HG02642 (cell line): ENCODE data around the gene TAF7.
A peak's percentile ranks its signal among the peaks of the same experiment; 100 is the strongest.
"Not testable (repeated sequence)": the region's sequence is repeated elsewhere in the genome, so short reads cannot be mapped to it uniquely, and the experiment has no call there.

Experiments
- ATAC-seq: cut with Tn5 transposase; IDR thresholded peaks from one replicate; pipeline ENCODE4 v1.9.1; 2021; ENCODE audit warnings: mild to moderate bottlenecking; ENCODE audit not compliant: unreplicated experiment, poor library complexity

TAF7 gene

DNA sequence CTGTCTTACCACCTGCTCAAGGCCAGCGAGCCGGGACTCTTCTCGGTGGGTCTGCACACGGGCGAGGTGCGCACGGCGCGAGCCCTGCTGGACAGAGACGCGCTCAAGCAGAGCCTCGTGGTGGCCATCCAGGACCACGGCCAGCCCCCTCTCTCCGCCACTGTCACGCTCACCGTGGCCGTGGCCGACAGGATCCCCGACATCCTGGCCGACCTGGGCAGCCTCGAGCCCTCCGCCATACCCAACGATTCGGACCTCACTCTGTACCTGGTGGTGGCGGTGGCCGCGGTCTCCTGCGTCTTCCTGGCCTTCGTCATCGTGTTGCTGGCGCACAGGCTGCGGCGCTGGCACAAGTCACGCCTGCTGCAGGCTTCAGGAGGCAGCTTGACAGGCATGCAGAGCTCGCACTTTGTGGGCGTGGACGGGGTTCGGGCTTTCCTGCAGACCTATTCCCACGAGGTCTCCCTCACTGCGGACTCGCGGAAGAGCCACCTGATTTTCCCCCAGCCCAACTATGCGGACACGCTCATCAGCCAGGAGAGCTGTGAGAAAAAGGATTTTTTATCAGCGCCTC lies 20.3 kb upstream of the TAF7 start:
- ATAC-seq, result not testable (repeated sequence)

DNA sequence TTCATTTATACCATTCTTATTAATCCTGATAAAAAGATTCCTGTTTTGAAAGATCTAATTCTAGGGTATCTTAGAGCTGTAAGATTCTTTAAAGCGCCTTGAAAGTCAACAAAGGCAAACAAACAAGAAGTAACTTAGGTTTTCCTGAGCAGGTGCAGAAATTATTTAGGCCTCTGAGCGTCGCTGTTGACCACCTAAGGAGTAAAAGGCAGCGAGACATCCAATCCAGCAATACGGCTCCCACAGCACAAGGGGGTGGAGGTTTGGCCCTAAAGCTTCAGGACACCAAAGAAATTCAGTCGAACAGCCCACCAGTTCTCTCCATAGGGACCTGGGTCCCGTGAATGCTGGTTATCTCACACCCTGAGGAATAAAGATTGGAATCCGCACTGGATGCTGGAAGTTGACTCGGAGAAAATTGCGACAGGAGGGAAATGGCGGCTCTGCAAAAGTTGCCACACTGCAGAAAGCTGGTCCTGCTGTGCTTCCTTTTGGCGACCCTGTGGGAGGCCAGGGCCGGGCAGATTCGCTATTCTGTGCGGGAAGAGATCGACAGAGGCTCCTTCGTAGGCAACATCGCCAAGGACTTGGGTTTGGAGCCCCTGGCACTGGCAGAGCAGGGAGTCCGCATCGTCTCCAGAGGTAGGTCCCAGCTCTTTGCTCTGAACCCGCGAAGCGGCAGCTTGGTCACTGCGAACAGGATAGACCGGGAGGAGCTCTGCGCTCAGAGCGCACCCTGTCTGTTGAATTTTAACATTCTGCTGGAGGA lies 18.1 kb upstream of the TAF7 start, which contains the start of gene PCDHGA2:
Gene PCDHGA2, plus strand, starts transcription at position 223 of the 769 bp plus-strand sequence.
- no peak for ATAC-seq

DNA sequence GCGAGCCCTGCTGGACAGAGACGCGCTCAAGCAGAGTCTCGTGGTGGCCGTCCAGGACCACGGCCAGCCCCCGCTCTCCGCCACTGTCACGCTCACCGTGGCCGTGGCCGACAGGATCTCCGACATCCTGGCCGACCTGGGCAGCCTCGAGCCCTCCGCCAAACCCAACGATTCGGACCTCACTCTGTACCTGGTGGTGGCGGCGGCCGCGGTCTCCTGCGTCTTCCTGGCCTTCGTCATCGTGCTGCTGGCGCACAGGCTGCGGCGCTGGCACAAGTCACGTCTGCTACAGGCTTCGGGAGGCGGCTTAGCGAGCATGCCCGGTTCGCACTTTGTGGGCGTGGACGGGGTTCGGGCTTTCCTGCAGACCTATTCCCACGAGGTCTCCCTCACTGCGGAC lies 12.0 kb upstream of the TAF7 start:
- ATAC-seq, result not testable (repeated sequence)

DNA sequence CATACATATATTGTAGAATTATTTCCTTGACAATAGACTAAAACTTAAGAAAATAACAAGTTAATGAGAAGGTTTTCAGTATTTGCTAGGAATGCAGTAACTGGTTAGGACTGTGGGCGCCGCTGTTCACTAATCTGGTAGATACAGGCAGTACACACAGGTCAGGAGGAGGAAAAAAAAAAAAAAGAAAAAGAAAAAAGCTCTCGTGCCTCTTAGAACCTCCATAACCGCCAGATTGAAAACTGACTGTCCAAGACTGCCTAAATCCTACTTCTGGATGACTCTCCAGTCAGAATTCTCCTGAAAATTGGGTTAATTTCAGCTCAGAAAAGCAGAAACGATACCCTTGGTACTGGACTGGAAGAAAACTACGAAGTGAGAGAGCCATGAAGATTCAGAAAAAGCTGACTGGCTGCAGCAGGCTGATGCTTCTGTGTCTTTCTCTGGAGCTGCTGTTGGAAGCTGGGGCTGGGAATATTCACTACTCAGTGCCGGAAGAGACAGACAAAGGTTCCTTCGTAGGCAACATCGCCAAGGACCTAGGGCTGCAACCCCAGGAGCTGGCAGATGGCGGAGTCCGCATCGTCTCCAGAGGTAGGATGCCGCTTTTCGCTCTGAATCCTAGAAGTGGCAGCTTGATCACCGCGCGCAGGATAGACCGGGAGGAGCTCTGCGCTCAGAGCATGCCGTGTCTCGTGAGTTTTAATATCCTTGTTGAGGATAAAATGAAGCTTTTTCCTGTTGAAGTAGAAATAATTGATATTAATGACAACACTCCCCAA lies 9.9 kb upstream of the TAF7 start, which contains the start of gene PCDHGA1:
Gene PCDHGA1, plus strand, starts transcription at position 216 of the 782 bp plus-strand sequence.
- peak; percentile 42 for ATAC-seq

DNA sequence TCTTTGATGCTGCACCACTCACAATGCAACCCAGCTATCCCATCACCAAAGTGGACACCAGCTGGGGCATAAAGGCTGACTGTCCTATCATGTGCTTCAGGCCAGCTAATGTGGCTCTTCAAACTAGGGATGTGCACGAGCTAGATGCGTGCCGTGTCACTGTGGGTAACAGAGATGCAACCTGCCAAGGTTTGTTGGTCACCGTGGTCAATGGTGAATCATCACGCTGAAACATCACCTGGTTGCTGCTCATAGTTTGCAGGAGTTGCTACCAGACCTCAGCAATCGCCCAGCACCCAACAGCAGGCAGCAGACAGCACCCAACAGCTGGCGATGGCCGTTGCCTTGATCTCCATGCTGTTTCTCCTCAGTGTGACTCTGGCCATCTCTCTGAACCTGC lies 7.6 kb upstream of the TAF7 start:
- no peak for ATAC-seq

DNA sequence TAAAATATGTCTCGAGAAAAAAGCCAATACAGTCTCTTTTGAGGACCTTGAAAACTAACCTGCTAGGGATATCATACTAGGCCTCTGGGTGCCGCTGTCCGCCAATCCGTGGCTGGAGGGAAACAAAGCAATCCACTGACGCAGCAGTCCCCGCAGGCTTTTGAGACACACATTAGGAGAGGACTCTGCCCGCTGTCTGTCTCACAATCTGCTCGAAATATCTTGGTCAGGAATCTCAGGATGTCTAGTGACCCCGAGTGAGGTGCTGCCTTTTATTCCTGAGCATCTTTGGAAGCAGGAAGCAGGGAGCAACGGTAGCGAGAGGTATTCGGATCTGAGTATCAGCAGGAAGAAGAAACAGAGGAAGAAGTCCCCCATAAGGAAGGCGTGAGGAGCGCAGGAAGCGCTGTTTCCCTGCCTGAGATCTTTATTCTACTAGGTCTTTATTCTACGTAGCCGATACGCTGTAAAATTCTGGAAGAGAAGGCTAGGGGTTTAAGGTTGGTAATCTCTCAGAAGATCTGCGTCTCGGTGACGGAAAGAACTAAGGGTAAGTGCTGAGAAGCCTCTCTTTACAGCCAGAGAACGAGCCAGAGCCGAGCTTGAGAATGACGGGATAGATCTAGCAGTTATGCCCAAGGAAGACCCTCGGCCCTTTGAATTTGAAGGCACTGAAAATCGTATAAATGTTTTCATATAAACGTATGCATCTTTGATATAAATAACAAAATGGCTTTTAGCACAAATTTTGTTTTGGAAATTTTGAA lies 5.7 kb upstream of the TAF7 start:
- ATAC-seq, result peak; percentile 78

DNA sequence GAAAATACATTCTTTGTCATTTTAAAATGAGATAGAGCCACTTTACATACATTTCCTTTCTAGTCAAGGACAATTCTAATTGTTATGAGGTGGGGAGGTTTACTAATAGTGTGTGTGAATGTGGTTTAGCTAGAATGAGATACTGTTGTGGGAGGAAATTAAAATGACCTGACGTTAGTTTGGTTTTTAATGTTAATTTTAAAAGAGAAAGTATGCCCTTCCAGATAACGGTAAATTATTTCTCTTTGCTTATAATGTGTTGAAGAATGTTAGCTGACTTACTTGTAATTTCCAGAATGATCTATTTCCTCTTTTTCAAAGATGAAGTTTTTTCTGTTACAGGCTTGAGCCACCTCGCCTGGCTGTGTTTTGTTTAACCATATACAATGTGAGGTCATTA lies 1.7 kb upstream of the TAF7 start:
- no peak for ATAC-seq

DNA sequence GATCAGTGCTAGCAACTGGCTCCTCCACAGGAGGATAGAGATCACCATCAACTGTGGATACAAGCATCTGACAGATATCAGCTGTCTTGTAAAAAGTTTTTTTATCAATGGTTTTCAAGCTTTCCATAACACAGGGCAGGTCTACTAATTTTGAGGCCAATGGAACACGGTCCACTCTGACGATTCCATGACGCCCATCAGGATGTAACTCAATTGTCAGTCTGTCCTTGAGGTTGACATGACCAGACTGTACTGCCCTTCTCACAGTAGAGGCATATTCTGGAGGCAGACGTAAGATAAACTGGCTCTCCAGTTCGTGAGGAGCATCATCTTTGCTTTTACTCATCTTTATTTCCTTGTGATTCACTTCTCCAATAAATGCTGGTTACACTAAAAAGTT lies 885 bp downstream of the TAF7 start:
- ATAC-seq, result no peak

DNA sequence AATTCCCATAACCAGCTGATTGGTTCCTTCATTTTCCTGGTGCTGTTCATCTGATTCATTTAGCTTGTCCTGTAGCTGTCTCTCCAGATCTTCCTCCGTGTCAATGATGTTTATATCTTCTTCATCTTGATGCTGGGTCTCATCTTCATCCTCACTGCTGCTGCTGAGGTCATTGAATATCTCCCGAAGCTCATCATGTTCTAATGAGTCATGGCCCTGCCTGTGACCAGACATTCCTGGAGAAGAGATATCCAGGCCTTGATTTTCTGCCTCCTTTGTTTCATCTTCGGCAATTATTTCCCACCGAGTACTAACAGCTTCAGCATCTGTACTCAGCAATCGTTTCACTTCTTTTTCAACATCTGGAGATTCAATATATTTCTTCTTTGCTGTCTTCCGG lies 1.4 kb downstream of the TAF7 start:
- ATAC-seq, result no peak

DNA sequence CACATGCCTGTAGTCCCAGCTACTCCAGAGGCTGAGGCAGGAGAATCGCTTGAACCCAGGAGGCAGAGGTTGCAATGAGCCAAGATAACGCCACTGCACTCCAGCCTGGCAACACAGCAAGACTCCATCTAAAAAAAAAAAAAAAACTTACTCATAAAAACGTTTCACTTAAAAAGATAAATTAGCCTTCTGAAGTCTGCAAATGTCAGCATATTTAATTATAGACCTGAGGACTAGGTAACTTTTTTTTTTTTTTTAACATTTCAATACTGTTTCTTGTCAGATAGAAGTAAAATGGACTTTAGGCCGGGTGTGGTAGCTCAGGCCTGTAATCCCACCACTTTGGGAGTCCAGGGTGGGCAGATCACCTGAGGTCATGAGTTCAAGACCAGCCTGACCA lies 3.6 kb downstream of the TAF7 start:
- ATAC-seq, result not testable (repeated sequence)

DNA sequence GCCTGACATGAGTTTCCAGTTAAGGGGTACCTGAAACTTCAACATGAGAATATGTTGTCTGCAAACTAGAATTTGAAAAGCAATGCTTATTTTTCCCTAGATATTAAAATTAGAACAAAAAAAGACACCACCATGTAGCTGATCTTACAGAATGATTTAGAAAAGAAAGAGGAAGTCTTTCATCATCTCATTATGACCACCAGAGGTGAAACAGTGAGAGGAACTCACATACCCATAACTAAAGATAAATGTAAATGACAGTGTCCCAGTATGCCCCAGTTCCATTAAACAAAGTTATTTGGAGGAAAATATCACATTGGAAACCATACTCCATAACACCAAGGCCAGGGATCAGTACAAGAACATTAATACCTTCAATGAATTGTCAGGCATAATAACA lies 6.9 kb downstream of the TAF7 start:
- ATAC-seq, result no peak

DNA sequence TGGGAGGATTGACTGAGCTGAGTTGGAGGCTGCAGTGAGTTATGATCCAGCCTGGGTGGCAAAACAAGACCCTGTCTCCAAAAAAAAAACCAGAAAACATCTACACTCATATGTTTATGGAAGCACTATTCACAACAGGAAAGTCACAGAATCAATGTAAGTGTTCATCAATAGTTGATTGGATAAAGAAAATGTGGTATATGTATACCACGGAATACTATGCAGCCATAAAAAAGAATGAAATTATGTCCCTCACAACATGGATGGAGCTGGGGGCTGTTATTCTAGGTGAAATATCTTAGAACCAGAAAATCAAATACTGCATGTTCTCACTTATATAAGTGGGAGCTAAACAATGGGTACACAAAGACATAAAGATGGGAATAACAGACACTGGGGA lies 14.0 kb downstream of the TAF7 start:
- ATAC-seq, result no peak

DNA sequence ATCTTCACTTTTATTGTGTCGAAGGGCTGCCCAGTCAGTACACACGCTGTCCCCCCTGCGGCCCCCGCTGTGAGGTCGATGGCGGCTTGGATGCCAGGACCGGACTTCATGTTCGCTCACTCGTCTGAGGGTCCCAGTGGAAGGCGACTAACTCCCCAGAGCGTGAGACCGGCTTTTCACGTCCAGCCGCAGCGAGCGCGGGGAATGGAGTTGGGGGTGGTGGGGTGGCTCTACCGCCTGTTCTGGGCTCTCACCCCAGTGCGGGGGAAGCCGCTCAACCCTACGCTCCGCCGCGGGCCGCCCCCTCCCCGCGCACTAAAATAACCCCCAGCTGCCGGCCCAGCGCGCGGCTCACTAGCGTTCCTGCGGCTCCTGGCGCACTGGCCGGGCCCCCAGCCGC lies 16.8 kb downstream of the TAF7 start, which contains the start of gene SLC25A2:
Gene SLC25A2, minus strand, starts transcription at position 294 of the 400 bp plus-strand sequence. Its CDS starts 184 bp downstream, at position 110.
- ATAC-seq, result no peak

DNA sequence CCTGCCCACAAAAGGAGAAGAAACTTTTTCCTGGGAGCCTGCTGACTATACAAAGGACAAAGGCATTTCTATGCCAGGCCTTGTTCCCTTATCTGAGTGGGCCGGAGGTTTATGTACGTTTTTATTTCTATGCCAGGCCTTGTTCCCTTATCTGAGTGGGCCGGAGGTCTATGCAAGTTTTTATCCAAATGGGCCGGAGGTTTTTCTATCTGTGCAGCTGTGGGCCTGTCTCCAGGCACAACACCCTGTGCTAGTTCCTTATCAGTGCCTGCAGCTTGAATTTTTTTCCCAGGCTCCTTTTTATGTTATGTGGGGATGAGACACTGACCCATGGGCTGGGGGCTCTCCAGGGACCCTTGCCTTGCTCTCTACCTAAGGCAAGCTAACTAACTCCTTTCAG lies 22.2 kb downstream of the TAF7 start:
- ATAC-seq, result no peak

DNA sequence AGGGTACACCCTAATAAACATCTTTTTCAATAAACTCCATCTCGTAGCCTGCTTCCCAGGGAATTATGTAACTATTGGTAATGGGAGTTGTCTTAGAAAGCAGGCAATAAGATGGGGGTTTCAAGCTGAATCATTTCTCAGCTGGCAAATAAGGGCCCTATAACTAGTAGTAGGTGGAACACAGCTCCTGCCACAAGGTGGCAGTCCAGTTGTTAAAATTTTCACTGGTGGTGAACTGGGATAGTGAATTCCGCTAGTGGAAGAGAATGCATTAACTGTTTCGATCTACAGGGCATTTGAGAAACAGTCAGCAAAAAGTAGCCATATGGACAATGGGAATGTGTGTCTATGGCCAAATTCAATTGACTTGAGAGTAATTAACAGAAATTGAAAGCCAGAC lies 47.7 kb downstream of the TAF7 start:
- ATAC-seq, result no peak

DNA sequence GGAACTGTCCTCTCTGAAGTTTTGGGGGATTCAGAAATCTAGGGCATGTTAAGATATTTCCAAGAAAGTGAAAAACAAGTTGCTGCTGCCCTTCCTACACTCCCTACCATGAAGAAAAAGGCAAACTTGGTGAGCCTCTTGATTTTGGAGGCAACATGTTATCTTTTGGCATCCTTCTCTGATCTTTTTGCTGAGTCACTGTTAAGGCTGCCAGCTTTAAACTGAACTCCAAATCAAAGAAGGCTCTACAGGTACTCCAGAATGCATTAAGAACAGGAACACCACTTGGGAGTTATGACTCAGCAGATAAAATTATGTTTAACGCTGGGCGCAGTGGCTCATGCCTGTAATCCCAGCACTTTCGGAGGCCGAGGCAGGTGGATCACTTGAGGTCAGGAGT lies 51.4 kb downstream of the TAF7 start:
- ATAC-seq, result no peak
